GM23338 (cell line): ENCODE results near the gene THSD4. TPM values are rescaled to one million over a fixed set of nuclear protein-coding genes. Genes with fewer than 3 reads are reported as not detected.

Source experiments
- ATAC-seq: fragments of 200-7000 bp; cut with Tn5 transposase; 3 replicates; pipeline ENCODE4 v1.9.1; 2020
- DNase-seq: peaks from one replicate; pipeline ENCODE4 v3.0.0-alpha.2; 2015; ENCODE audit warnings: low spot score
- H2AFZ ChIP-seq: fragments of 200-600 bp; sonication (generic); 2 replicates; pipeline ENCODE4 v1.8.0; 2016; ENCODE audit warnings: antibody characterized with exemption, mild to moderate bottlenecking, moderate library complexity
- H3F3A ChIP-seq: fragments of 200-600 bp; sonication (generic); replicated peaks from 2 replicates; pipeline ENCODE4 v1.8.0; 2017; ENCODE audit warnings: antibody characterized with exemption, mixed run types, low read depth
- H3K27ac ChIP-seq: fragments of 200-600 bp; sonication (generic); 2 replicates; pipeline ENCODE4 v1.6.1; 2016; ENCODE audit warnings: low read depth
- H3K27me3 ChIP-seq: fragments of 200-600 bp; sonication (generic); 2 replicates; pipeline ENCODE4 v1.8.0; 2016; ENCODE audit warnings: mild to moderate bottlenecking, mixed run types, moderate library complexity; ENCODE audit not compliant: insufficient read depth
- H3K36me3 ChIP-seq: fragments of 200-600 bp; sonication (generic); 2 replicates; pipeline ENCODE4 v1.8.0; 2016; ENCODE audit warnings: mild to moderate bottlenecking; ENCODE audit not compliant: insufficient read depth
- H3K4me1 ChIP-seq: fragments of 200-600 bp; sonication (generic); 2 replicates; pipeline ENCODE4 v1.8.0; 2016; ENCODE audit warnings: mild to moderate bottlenecking, moderate library complexity; ENCODE audit not compliant: insufficient read depth
- H3K4me2 ChIP-seq: fragments of 200-600 bp; sonication (generic); 2 replicates; pipeline ENCODE4 v1.7.1; 2017; ENCODE audit warnings: mixed run types
- H3K4me3 ChIP-seq: fragments of 200-600 bp; sonication (generic); 2 replicates; pipeline ENCODE4 v1.6.1; 2016; ENCODE audit warnings: mixed run types
- H3K79me2 ChIP-seq: fragments of 200-600 bp; sonication (generic); replicated peaks from 2 replicates; pipeline ENCODE4 v1.8.0; 2017; ENCODE audit warnings: mild to moderate bottlenecking; ENCODE audit not compliant: insufficient read depth
- H3K9me2 ChIP-seq: fragments of 200-600 bp; sonication (generic); 2 replicates; pipeline ENCODE4 v1.8.0; 2017; ENCODE audit not compliant: insufficient read depth
- H4K20me1 ChIP-seq: fragments of 200-600 bp; sonication (generic); replicated peaks from 2 replicates; pipeline ENCODE4 v1.8.0; 2017; ENCODE audit warnings: mild to moderate bottlenecking; ENCODE audit not compliant: insufficient read depth
- H3K27ac Mint-ChIP-seq: 2 replicates; pipeline ENCODE4 v1.8.0; 2020; ENCODE audit warnings: inconsistent platforms, mild to moderate bottlenecking, moderate library complexity, mixed read lengths
- H3K27me3 Mint-ChIP-seq: 3 replicates; pipeline ENCODE4 v1.8.0; 2022; ENCODE audit warnings: low read depth, mild to moderate bottlenecking, moderate library complexity, mixed read lengths, inconsistent platforms; ENCODE audit not compliant: insufficient read depth, poor library complexity
- H3K36me3 Mint-ChIP-seq: 3 replicates; pipeline ENCODE4 v1.8.0; 2021; ENCODE audit warnings: low read depth, mild to moderate bottlenecking, inconsistent platforms, moderate library complexity, mixed read lengths
- H3K4me1 Mint-ChIP-seq: 3 replicates; pipeline ENCODE4 v1.8.0; 2020; ENCODE audit warnings: mild to moderate bottlenecking, inconsistent platforms, mixed read lengths
- H3K4me3 Mint-ChIP-seq: 3 replicates; pipeline ENCODE4 v1.8.0; 2021; ENCODE audit warnings: moderate library complexity, mild to moderate bottlenecking, inconsistent platforms, mixed read lengths
- H3K9me3 Mint-ChIP-seq: 3 replicates; pipeline ENCODE4 v1.8.0; 2020; ENCODE audit warnings: moderate library complexity, mild to moderate bottlenecking, inconsistent platforms, mixed read lengths
- EZH2 ChIP-seq: fragments of 200-600 bp; sonication (generic); IDR thresholded peaks from one replicate; pipeline ENCODE4 v1.8.0; 2017; ENCODE audit warnings: antibody characterized with exemption, mild to moderate bottlenecking, low read depth; ENCODE audit not compliant: unreplicated experiment
- STAT1 ChIP-seq: IDR thresholded peaks from one replicate; pipeline ENCODE4 v1.6.1; 2016; ENCODE audit warnings: antibody characterized with exemption; ENCODE audit not compliant: unreplicated experiment
- ZNF114 ChIP-seq: fragments of 250-450 bp; sonication (Bioruptor Pico); IDR thresholded peaks from 2 replicates; pipeline ENCODE4 v1.5.0; 2020; ENCODE audit warnings: mild to moderate bottlenecking, moderate library complexity
- polyA plus RNA-seq: library from polyadenylated mRNA; unstranded; fragments of >200 nt; fragmentation: Nextera tagmentation; extraction: Ambion mirVana; gene quantifications from 2 replicates; pipeline ENCODE4 v1.2.1, GENCODE V29; 2016
- total RNA-seq: library from RNA; depleted of rRNA; stranded (reverse); fragments of >200 nt; shearing (Covaris generic); gene quantifications from 2 replicates; pipeline ENCODE4 v1.2.3, GENCODE V29; 2014
- TF ChIP-seq, protein P1 (sequence below): IDR thresholded peaks from 2 replicates; pipeline ENCODE4 v1.6.1; 2016; ENCODE audit warnings: antibody characterized with exemption
- TF ChIP-seq, protein P2 (sequence below), 2 experiments: fragments of 200-600 bp in 1 of 2; sonication (generic) in 1 of 2; conservative IDR thresholded peaks; 2 replicates each; pipeline versions ENCODE4 v1.5.1 to v1.6.1; 2016 to 2017; ENCODE audit warnings: antibody characterized with exemption in 2 of 2, low read depth in 2 of 2, mild to moderate bottlenecking in 2 of 2, moderate library complexity in 1 of 2
- TF ChIP-seq, protein P3 (sequence below): fragments of 250-450 bp; sonication (Bioruptor Pico); IDR thresholded peaks from 2 replicates; pipeline ENCODE4 v1.5.0; 2020; ENCODE audit warnings: mild to moderate bottlenecking, moderate library complexity

THSD4 gene
- total and polyA plus RNA-seq, 2 experiments from 2014 or later: 2.0 to 7.4 TPM

DNA sequence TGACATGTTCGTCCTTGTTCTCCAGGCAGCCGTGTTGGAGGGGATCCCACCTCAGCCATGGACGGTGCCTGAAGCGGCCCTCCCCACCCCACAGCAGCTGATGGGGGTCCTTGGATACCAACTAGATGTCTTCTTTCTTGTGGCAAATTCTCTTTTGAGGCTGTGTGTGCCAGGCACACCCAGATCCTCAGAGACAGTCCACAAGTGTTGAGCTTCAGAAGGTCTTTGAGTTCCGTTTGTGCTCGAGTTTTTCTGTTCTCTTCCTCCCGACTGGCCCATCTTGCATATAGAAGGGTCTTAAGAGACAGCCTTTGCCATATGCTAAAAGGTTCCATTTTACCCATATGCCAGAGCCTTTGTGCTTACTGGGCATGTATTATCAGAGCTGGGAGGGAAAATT, 227.4 kb downstream of the THSD4 start:
- Histone ChIP-seq H3K4me3 (no peak overlapping the region), H2AFZ (no peak overlapping the region), H3K36me3 (no peaks in the 10 kb centered on the region), H3K27me3 (no peaks in the 10 kb centered on the region), H3K79me2 (no peaks in the 10 kb centered on the region), H3K27ac (no peak overlapping the region), H3F3A (no peaks in the 10 kb centered on the region), H3K4me2 (no peak overlapping the region), H3K4me1 (peaks cover 8% of the 10 kb centered on the region; the same call in 1 of the 2 replicates), H3K9me2 (peaks cover 12% of the 10 kb centered on the region; the same call in 1 of the 2 replicates), H4K20me1 (no peaks in the 10 kb centered on the region)
- Mint-ChIP-seq H3K4me3 (no peak overlapping the region), H3K27me3 (no peaks in the 10 kb centered on the region), H3K27ac (no peak overlapping the region), H3K9me3 (no peaks in the 10 kb centered on the region), H3K4me1 (peaks cover 19% of the 10 kb centered on the region), H3K36me3 (no peaks in the 10 kb centered on the region)
- ATAC-seq: no peak
- no peak for DNase-seq
- TF ChIP-seq ZNF114: no peak
- no peak for TF ChIP-seq EZH2

DNA sequence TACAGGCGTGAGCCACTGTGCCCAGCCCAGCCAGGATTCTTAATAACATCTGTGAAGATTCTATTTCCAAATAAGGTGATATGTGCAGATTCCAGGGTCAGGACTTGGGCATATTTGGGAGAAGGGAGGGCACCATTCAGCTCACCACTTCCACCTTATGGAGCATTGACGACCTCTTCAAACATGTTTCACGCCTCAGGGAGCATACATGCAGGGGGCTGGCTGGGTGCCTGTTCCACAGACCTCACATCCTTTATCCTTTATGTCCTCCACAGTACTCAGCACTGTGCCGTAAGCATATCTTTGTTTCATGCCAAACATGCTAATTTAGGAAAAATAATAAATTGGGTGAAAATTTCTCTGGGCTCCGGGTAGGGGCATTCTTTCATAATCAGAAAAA, 229.0 kb downstream of the THSD4 start:
- no peaks in the 10 kb centered on the region for H3F3A ChIP-seq
- no peak overlapping the region for H3K4me3 ChIP-seq
- DNase-seq (no peak), ATAC-seq (no peak)
- Mint-ChIP-seq H3K27ac (no peak overlapping the region), H3K36me3 (no peaks in the 10 kb centered on the region), H3K27me3 (no peaks in the 10 kb centered on the region), H3K4me1 (peaks cover 16% of the 10 kb centered on the region), H3K4me3 (no peak overlapping the region), H3K9me3 (no peaks in the 10 kb centered on the region)
- no peak for TF ChIP-seq STAT1
- TF ChIP-seq, protein P1, sequence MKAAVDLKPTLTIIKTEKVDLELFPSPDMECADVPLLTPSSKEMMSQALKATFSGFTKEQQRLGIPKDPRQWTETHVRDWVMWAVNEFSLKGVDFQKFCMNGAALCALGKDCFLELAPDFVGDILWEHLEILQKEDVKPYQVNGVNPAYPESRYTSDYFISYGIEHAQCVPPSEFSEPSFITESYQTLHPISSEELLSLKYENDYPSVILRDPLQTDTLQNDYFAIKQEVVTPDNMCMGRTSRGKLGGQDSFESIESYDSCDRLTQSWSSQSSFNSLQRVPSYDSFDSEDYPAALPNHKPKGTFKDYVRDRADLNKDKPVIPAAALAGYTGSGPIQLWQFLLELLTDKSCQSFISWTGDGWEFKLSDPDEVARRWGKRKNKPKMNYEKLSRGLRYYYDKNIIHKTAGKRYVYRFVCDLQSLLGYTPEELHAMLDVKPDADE: no peak
- TF ChIP-seq, protein P2, sequence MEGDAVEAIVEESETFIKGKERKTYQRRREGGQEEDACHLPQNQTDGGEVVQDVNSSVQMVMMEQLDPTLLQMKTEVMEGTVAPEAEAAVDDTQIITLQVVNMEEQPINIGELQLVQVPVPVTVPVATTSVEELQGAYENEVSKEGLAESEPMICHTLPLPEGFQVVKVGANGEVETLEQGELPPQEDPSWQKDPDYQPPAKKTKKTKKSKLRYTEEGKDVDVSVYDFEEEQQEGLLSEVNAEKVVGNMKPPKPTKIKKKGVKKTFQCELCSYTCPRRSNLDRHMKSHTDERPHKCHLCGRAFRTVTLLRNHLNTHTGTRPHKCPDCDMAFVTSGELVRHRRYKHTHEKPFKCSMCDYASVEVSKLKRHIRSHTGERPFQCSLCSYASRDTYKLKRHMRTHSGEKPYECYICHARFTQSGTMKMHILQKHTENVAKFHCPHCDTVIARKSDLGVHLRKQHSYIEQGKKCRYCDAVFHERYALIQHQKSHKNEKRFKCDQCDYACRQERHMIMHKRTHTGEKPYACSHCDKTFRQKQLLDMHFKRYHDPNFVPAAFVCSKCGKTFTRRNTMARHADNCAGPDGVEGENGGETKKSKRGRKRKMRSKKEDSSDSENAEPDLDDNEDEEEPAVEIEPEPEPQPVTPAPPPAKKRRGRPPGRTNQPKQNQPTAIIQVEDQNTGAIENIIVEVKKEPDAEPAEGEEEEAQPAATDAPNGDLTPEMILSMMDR (conservative IDR thresholded peaks at IDR 0.05; ENCODE audit: low read depth in 2 of 2): no peak
- TF ChIP-seq, protein P3, sequence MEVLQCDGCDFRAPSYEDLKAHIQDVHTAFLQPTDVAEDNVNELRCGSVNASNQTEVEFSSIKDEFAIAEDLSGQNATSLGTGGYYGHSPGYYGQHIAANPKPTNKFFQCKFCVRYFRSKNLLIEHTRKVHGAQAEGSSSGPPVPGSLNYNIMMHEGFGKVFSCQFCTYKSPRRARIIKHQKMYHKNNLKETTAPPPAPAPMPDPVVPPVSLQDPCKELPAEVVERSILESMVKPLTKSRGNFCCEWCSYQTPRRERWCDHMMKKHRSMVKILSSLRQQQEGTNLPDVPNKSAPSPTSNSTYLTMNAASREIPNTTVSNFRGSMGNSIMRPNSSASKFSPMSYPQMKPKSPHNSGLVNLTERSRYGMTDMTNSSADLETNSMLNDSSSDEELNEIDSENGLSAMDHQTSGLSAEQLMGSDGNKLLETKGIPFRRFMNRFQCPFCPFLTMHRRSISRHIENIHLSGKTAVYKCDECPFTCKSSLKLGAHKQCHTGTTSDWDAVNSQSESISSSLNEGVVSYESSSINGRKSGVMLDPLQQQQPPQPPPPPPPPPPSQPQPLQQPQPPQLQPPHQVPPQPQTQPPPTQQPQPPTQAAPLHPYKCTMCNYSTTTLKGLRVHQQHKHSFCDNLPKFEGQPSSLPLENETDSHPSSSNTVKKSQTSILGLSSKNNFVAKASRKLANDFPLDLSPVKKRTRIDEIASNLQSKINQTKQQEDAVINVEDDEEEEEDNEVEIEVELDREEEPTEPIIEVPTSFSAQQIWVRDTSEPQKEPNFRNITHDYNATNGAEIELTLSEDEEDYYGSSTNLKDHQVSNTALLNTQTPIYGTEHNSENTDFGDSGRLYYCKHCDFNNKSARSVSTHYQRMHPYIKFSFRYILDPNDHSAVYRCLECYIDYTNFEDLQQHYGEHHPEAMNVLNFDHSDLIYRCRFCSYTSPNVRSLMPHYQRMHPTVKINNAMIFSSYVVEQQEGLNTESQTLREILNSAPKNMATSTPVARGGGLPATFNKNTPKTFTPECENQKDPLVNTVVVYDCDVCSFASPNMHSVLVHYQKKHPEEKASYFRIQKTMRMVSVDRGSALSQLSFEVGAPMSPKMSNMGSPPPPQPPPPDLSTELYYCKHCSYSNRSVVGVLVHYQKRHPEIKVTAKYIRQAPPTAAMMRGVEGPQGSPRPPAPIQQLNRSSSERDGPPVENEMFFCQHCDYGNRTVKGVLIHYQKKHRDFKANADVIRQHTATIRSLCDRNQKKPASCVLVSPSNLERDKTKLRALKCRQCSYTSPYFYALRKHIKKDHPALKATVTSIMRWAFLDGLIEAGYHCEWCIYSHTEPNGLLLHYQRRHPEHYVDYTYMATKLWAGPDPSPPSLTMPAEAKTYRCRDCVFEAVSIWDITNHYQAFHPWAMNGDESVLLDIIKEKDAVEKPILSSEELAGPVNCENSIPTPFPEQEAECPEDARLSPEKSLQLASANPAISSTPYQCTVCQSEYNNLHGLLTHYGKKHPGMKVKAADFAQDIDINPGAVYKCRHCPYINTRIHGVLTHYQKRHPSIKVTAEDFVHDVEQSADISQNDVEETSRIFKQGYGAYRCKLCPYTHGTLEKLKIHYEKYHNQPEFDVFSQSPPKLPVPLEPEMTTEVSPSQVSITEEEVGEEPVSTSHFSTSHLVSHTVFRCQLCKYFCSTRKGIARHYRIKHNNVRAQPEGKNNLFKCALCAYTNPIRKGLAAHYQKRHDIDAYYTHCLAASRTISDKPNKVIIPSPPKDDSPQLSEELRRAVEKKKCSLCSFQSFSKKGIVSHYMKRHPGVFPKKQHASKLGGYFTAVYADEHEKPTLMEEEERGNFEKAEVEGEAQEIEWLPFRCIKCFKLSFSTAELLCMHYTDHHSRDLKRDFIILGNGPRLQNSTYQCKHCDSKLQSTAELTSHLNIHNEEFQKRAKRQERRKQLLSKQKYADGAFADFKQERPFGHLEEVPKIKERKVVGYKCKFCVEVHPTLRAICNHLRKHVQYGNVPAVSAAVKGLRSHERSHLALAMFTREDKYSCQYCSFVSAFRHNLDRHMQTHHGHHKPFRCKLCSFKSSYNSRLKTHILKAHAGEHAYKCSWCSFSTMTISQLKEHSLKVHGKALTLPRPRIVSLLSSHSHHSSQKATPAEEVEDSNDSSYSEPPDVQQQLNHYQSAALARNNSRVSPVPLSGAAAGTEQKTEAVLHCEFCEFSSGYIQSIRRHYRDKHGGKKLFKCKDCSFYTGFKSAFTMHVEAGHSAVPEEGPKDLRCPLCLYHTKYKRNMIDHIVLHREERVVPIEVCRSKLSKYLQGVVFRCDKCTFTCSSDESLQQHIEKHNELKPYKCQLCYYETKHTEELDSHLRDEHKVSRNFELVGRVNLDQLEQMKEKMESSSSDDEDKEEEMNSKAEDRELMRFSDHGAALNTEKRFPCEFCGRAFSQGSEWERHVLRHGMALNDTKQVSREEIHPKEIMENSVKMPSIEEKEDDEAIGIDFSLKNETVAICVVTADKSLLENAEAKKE (CRISPR knock-in tag): no peak
- no peaks in the 10 kb centered on the region for H3K79me2 ChIP-seq
- no peak overlapping the region for H2AFZ ChIP-seq
- no peaks in the 10 kb centered on the region for H4K20me1 ChIP-seq
- H3K9me2 ChIP-seq: peaks cover 15% of the 10 kb centered on the region; the same call in 1 of the 2 replicates
- peaks cover 2% of the 10 kb centered on the region; the same call in 1 of the 2 replicates for H3K4me1 ChIP-seq
- H3K36me3 ChIP-seq: no peaks in the 10 kb centered on the region
- no peaks in the 10 kb centered on the region for H3K27me3 ChIP-seq
- no peak overlapping the region for H3K4me2 ChIP-seq
- no peak overlapping the region for H3K27ac ChIP-seq
